Measurements from ENCODE around the gene ARHGEF38. TPM values are rescaled to one million over a fixed set of nuclear protein-coding genes. Genes with fewer than 3 reads are reported as not detected.

The ARHGEF38 gene
- total and polyA plus RNA-seq, 9 donors, result 0.12 to 1.3 (median 0.24) TPM; not detected in 5

GRCh38 chr4:105634402-105635080 is 82.1 kb downstream of the ARHGEF38 start:
- H3K4me1 ChIP-seq (ENCODE audit: insufficient read depth), result no peaks in the 10 kb centered on the region
- intact Hi-C loops (cut with DNase I), result no loop called here
- H3K27ac ChIP-seq, result no peak overlapping the region
- H3K36me3 ChIP-seq, result no peaks in the 10 kb centered on the region
- WGBS, 3 donors, result 17 to 18% (median 18%) methylated on average over 1 of the region's 1 CpG
- TF ChIP-seq CTCF (IDR thresholded peaks at IDR 0.05) (no peak), EP300 (IDR thresholded peaks at IDR 0.05) (no peak), POLR2A (IDR thresholded peaks at IDR 0.05) (no peak)
- H3K4me3 ChIP-seq, result no peak overlapping the region
- H3K9me3 ChIP-seq, result no peaks in the 10 kb centered on the region
- no peaks in the 10 kb centered on the region for H3K27me3 ChIP-seq
- DNase-seq, result no peak

GRCh38 chr4:105637408-105638176 is 85.2 kb downstream of the ARHGEF38 start:
- TF ChIP-seq CTCF (IDR thresholded peaks at IDR 0.05) (no peak), EP300 (IDR thresholded peaks at IDR 0.05) (no peak), POLR2A (IDR thresholded peaks at IDR 0.05) (no peak)
- no peaks in the 10 kb centered on the region for H3K27me3 ChIP-seq
- intact Hi-C loops (cut with DNase I), result no loop called here
- H3K4me3 ChIP-seq, result no peak overlapping the region
- no peaks in the 10 kb centered on the region for H3K4me1 ChIP-seq (ENCODE audit: insufficient read depth)
- no peaks in the 10 kb centered on the region for H3K9me3 ChIP-seq
- WGBS, 3 donors, result 44 to 53% (median 46%) methylated on average over 4 of the region's 4 CpGs
- H3K27ac ChIP-seq, result no peak overlapping the region
- DNase-seq, result peak in 4 of 5 donors; percentile 13 to 41 (median 30)
- no peaks in the 10 kb centered on the region for H3K36me3 ChIP-seq

GRCh38 chr4:105641845-105642244 is 89.4 kb downstream of the ARHGEF38 start:
- Histone ChIP-seq H3K27ac (no peak overlapping the region), H3K27me3 (no peaks in the 10 kb centered on the region), H3K4me3 (no peak overlapping the region), H3K4me1 (ENCODE audit: insufficient read depth) (no peaks in the 10 kb centered on the region), H3K36me3 (no peaks in the 10 kb centered on the region), H3K9me3 (no peaks in the 10 kb centered on the region)
- TF ChIP-seq CTCF (IDR thresholded peaks at IDR 0.05), result no peak
- no peak for TF ChIP-seq POLR2A (IDR thresholded peaks at IDR 0.05)
- no peak for TF ChIP-seq EP300 (IDR thresholded peaks at IDR 0.05)
- DNase-seq, result no peak
- intact Hi-C loops (cut with DNase I), result no loop called here
- WGBS, 3 donors, result 20 to 32% (median 28%) methylated on average over 4 of the region's 4 CpGs

- WGBS, 3 donors, result 60 to 77% (median 68%) methylated on average over 2 of the region's 2 CpGs
Observed at GRCh38 chr4:105644257-105644656, 91.8 kb downstream of the ARHGEF38 start.

More at GRCh38 chr4:105644257-105644656, 91.8 kb downstream of the ARHGEF38 start:
- Histone ChIP-seq H3K36me3 (no peaks in the 10 kb centered on the region), H3K9me3 (no peaks in the 10 kb centered on the region), H3K27me3 (no peaks in the 10 kb centered on the region), H3K27ac (no peak overlapping the region), H3K4me1 (ENCODE audit: insufficient read depth) (no peaks in the 10 kb centered on the region), H3K4me3 (no peak overlapping the region)
- TF ChIP-seq CTCF (IDR thresholded peaks at IDR 0.05) (no peak), POLR2A (IDR thresholded peaks at IDR 0.05) (no peak), EP300 (IDR thresholded peaks at IDR 0.05) (no peak)
- intact Hi-C loops (cut with DNase I), result no loop called here
- no peak for DNase-seq

All from ovary (tissue), 9 donors.